ENCODE data around the gene YBX2. TPM values are rescaled to one million over a fixed set of nuclear protein-coding genes. Genes with fewer than 3 reads are reported as not detected.

YBX2 gene
- total RNA-seq, 4 donors from 2014 or later = 1.9 to 9.7 (median 4.0) TPM

DNA sequence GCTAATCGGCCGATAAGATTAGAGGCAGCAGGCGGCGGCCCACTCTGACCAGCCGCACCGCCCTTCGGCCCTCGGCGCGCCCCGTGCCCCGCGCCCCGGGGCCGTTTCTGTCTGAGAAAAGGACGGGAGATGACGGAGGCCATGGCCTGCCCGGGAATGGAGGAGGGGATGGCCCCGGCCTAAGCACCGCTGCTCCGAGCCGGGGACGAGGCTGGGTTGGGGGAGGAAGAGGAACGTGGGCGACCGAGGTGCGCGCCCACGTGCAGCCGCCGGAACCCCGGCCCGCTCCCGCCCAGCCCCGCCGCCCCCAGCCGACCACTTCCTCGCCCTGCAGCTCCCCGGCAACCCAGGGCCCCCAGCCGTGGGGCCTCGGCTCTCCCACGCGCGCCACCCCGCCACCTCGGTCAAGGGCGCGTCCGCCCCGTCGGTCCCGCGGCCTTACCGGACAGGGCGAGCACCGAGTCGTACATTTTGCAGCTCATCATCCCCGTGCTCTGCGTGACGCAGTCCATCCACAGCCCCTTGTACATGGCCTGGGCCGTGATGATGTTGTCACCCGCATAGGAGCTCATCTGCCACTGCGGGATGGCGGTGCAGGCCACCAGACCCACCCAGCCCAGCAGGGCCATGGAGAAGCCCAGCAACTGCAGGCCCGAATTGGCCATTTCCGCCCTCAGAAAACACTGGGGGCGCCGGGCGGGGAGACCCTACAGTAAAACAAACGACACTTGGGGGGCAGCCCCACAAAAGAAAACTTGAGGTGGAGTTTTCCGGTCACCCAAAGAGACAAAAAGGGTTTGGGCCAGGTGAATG is 32.9 kb downstream of the YBX2 start:
- TF ChIP-seq, protein P1, sequence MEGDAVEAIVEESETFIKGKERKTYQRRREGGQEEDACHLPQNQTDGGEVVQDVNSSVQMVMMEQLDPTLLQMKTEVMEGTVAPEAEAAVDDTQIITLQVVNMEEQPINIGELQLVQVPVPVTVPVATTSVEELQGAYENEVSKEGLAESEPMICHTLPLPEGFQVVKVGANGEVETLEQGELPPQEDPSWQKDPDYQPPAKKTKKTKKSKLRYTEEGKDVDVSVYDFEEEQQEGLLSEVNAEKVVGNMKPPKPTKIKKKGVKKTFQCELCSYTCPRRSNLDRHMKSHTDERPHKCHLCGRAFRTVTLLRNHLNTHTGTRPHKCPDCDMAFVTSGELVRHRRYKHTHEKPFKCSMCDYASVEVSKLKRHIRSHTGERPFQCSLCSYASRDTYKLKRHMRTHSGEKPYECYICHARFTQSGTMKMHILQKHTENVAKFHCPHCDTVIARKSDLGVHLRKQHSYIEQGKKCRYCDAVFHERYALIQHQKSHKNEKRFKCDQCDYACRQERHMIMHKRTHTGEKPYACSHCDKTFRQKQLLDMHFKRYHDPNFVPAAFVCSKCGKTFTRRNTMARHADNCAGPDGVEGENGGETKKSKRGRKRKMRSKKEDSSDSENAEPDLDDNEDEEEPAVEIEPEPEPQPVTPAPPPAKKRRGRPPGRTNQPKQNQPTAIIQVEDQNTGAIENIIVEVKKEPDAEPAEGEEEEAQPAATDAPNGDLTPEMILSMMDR (IDR thresholded peaks at IDR 0.05) = no peak
- no peak for TF ChIP-seq POLR2A (IDR thresholded peaks at IDR 0.05)
- TF ChIP-seq EP300 (IDR thresholded peaks at IDR 0.05) = no peak
- no peak for TF ChIP-seq POLR2AphosphoS5 (IDR thresholded peaks at IDR 0.05)

DNA sequence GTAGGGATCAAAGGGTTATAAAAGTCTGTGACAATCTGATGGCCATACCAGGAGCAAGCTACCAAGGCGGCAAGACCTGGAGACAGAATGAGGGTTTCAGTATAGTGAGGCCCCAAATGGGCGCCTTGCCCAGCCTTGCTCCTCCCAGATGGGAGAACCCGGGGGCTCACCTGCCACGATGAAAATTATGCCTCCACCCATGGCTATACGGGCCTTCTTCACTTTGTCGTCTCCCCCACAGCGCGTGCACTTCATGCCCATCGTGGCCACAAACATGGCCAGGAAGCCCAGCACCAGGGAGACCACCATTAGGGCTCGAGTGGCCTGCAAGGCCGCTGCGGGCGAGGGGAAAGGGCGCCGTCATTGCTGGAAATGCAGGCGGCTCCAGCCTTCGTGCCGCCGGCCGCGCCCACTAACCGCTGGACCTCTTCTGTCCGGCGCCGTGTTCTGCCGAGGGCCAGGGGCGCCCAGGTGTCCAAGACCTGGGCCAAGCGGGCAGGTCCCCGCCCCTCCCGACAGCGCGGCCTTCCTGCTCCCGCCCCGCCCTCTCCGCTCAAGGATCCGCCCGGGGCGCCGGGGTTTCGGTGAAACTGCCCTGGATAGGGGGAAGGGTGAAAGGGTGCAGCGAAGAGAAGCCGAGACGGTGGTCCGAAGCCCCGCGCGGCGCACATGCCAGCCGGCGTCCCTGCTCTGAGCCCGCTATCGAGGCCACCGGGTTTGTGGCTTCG is 33.6 kb downstream of the YBX2 start:
- H3K4me1 ChIP-seq = peaks cover 47% of the 10 kb centered on the region
- peaks cover 35% of the 10 kb centered on the region for H3K36me3 ChIP-seq
- H3K27me3 ChIP-seq = peaks cover 35% of the 10 kb centered on the region
- peak overlapping the region; percentile 52 for H3K4me3 ChIP-seq
- peak overlapping the region; percentile 59 for H3K27ac ChIP-seq
- WGBS = 9% methylated on average over 20 of the region's 54 CpGs
- DNase-seq (ENCODE audit: low spot score in 2 of 2) = no peak
- TF ChIP-seq EP300 (IDR thresholded peaks at IDR 0.05) = no peak
- TF ChIP-seq POLR2AphosphoS5 (IDR thresholded peaks at IDR 0.05) = no peak
- no peak for TF ChIP-seq POLR2A (IDR thresholded peaks at IDR 0.05)
- H3K9me3 ChIP-seq = no peaks in the 10 kb centered on the region

More for the DNA sequence above, 32.9 kb downstream of the YBX2 start:
- H3K9me3 ChIP-seq = no peaks in the 10 kb centered on the region
- peak overlapping the region; percentile 59 for H3K27ac ChIP-seq
- WGBS = 30% methylated on average over 11 of the region's 71 CpGs
- H3K27me3 ChIP-seq = peaks cover 35% of the 10 kb centered on the region
- no peak for DNase-seq (ENCODE audit: low spot score in 2 of 2)
- peaks cover 29% of the 10 kb centered on the region for H3K36me3 ChIP-seq
- peak overlapping the region; percentile 52 for H3K4me3 ChIP-seq
- H3K4me1 ChIP-seq = peaks cover 47% of the 10 kb centered on the region

DNA sequence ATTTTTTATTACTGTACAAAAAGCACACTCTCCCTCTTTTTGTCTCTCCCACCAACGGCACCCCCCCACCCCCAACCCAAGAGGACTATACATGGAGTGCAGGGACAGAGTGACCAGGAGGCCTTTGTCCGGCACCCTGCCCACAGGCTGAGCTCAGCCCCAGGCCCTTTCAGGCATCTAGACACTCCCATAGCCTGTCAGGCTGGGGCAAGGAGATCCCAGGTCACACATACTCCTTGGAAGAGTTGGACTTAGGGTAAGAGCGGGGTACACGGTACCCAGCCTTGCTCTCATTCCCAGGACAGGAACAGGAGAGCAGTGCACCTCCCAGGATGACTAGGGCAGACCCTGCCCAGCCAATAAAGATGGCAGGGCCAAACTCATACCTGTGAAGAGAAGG is 34.3 kb downstream of the YBX2 start:
- Histone ChIP-seq H3K4me1 (peaks cover 47% of the 10 kb centered on the region), H3K27me3 (peaks cover 35% of the 10 kb centered on the region), H3K27ac (no peak overlapping the region), H3K4me3 (peak overlapping the region; percentile 52), H3K9me3 (no peaks in the 10 kb centered on the region), H3K36me3 (peaks cover 41% of the 10 kb centered on the region)
- no peak for TF ChIP-seq POLR2AphosphoS5 (IDR thresholded peaks at IDR 0.05)
- no peak for TF ChIP-seq POLR2A (IDR thresholded peaks at IDR 0.05)
- TF ChIP-seq, protein P1 (IDR thresholded peaks at IDR 0.05) = no peak
- no peak for TF ChIP-seq EP300 (IDR thresholded peaks at IDR 0.05)
- DNase-seq (ENCODE audit: low spot score in 2 of 2) = no peak
- WGBS = 50% methylated on average over 1 of the region's 4 CpGs

DNA sequence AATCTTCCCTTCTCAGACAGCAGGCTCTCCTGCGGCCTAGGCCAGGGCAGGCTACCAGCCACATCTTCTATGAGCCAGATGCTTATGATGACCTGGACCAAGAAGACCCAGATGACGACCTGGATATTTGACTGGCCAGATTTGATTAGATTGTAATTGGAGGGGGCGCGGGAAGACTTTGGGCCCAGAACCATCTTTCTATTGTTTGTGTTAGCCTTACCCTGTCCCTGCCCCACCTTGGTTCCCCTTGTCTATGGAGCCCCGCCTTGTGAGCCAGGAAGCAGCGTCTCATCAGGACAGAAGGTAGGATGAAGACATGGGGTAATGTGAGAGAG is 34.9 kb downstream of the YBX2 start:
- peaks cover 47% of the 10 kb centered on the region for H3K4me1 ChIP-seq

DNA sequence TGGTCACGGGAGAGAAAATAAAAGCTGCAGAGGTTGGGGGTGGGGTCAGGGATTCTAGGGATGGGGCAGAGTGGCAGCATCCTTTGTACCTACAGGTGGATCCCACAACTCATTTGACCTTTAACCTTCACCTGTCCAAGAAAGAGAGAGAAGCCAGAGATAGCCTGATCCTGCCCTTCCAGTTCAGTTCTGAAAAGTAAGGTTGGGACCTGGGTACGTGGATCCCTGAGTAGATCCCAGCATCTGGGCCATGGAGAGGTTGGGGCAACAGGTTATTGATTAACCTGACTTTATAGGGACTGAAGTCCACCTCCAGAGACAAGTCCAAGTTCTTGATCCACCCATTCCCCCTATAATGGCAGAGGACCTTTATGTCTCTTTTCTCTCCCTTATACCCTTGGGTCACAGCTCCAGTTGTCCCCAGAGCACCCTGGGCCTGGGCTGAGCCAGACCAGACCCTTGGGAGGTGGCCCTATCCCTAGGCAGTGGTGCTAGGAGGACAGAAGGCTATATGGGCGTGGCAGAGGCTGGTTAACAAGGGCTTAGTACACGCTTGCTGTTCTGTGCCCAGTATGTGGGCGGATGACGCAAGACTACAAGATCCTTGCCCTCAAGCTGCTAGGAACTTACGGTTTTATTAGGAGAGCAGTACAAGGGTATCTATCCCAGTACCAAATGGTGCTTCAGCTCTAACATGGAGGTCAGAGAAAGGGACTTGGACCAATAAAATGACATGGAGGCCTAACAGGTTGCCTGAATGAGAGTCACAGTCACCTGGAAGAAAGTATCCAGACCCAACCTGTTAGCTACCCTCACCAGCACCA is 35.5 kb downstream of the YBX2 start:
- 64% methylated on average over 7 of the region's 7 CpGs for WGBS
- H3K4me3 ChIP-seq = no peak overlapping the region
- peaks cover 47% of the 10 kb centered on the region for H3K4me1 ChIP-seq
- DNase-seq (ENCODE audit: low spot score in 2 of 2) = no peak
- no peaks in the 10 kb centered on the region for H3K9me3 ChIP-seq
- H3K36me3 ChIP-seq = peaks cover 53% of the 10 kb centered on the region
- no peak overlapping the region for H3K27ac ChIP-seq
- peaks cover 35% of the 10 kb centered on the region for H3K27me3 ChIP-seq
- TF ChIP-seq POLR2A (IDR thresholded peaks at IDR 0.05) = no peak
- TF ChIP-seq, protein P1 (IDR thresholded peaks at IDR 0.05) = no peak
- TF ChIP-seq EP300 (IDR thresholded peaks at IDR 0.05) = no peak
- TF ChIP-seq POLR2AphosphoS5 (IDR thresholded peaks at IDR 0.05) = no peak

More for the DNA sequence above, 34.9 kb downstream of the YBX2 start:
- TF ChIP-seq EP300 (IDR thresholded peaks at IDR 0.05) (no peak), POLR2A (IDR thresholded peaks at IDR 0.05) (no peak), POLR2AphosphoS5 (IDR thresholded peaks at IDR 0.05) (no peak)
- TF ChIP-seq, protein P1 (IDR thresholded peaks at IDR 0.05) = no peak
- Histone ChIP-seq H3K27me3 (peaks cover 35% of the 10 kb centered on the region), H3K9me3 (no peaks in the 10 kb centered on the region), H3K4me3 (no peak overlapping the region), H3K36me3 (peaks cover 47% of the 10 kb centered on the region), H3K27ac (no peak overlapping the region)
- WGBS = 92% methylated on average over 6 of the region's 6 CpGs
- DNase-seq (ENCODE audit: low spot score in 2 of 2) = no peak

Data from suprapubic skin (tissue), 4 donors.